GM19455 (cell line): ENCODE results near the gene ITPRID1.

Source experiments
- ATAC-seq: cut with Tn5 transposase; IDR thresholded peaks from one replicate; pipeline ENCODE4 v1.9.1; 2021; ENCODE audit not compliant: unreplicated experiment

ITPRID1 gene

DNA sequence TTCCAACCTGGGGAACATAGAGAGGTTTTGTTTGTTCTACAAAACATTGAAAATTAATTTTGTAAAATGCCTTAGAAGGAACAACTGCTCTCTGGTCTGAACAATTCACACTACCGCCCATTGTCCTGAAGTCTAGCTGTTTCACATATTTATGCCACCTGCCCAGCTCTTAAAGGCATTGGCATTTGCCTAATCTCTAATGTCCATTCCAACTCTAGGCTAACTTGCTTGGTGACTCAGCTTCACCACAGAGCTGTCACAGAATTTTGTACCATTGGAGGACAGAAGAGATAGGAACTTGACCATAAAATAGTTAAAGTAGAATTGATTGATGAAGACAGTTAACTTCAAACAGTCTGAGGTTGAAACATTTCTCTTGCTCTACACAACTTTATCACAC, 119.6 kb downstream of the ITPRID1 start:
- no peak for ATAC-seq

- no peak for ATAC-seq
These were observed 120.1 kb downstream of the ITPRID1 start for GRCh38 chr7:31633894-31634494.

- ATAC-seq, result no peak
These were observed 126.5 kb downstream of the ITPRID1 start for GRCh38 chr7:31640381-31640780.

GRCh38 chr7:31642681-31643115, 128.8 kb downstream of the ITPRID1 start:
- no peak for ATAC-seq

- ATAC-seq, result no peak
These were observed 133.1 kb downstream of the ITPRID1 start for GRCh38 chr7:31646942-31647341.

DNA sequence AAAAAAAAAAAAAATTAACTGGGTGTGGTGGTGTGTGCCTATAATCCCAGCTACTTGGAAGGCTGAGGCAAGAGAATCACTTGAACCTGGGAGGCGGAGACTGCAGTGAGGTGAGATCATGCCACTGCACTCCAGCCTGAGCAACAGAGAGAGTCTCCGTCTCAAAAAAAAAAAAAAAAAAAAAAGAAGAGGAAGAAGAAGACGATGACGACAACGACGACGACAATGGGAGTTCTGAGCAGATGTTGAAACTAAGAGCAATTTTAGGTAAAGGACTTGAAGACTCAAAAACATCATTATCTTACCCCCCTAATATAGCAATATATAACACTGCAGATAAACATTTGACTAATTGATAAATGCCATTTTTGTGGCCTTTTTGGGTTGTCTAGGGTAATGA, 133.6 kb downstream of the ITPRID1 start:
- ATAC-seq, result no peak

DNA sequence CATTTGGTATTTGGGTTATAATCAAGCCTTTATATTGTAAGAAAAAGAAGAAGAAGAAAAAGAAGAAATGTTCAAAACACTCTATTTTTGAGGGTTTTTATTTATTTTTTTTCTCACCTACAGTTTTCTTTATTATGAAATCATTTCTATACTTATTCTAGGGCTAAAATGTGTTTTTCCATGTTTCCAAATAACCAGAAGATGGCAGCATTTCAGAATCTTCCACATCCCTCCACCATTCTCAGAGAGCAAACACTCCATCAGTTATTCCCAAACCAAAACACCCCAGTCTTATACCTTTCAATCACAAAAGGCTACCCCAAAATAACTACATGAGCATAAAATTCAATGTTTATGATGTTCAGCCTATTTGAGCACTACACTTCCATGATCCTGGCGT, 134.4 kb downstream of the ITPRID1 start:
- ATAC-seq, result no peak

DNA sequence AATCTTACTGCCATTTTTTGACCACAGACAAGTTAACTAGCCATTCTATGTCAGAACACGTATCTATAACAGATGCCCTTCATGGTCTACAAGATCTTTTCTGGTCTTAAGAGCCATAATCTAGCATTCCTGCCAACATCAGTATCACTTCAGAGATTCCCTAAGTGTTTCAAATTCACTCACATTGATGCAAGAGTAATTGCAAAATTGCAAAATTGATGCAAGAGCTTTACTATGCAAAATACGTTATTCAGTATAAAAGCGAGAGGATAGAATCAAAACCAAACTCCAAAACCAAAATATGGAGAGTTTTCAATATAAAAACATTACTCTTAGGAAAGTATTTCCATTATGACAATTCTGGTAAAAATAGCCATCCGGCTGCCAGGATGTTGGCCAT, 135.0 kb downstream of the ITPRID1 start:
- ATAC-seq, result no peak

DNA sequence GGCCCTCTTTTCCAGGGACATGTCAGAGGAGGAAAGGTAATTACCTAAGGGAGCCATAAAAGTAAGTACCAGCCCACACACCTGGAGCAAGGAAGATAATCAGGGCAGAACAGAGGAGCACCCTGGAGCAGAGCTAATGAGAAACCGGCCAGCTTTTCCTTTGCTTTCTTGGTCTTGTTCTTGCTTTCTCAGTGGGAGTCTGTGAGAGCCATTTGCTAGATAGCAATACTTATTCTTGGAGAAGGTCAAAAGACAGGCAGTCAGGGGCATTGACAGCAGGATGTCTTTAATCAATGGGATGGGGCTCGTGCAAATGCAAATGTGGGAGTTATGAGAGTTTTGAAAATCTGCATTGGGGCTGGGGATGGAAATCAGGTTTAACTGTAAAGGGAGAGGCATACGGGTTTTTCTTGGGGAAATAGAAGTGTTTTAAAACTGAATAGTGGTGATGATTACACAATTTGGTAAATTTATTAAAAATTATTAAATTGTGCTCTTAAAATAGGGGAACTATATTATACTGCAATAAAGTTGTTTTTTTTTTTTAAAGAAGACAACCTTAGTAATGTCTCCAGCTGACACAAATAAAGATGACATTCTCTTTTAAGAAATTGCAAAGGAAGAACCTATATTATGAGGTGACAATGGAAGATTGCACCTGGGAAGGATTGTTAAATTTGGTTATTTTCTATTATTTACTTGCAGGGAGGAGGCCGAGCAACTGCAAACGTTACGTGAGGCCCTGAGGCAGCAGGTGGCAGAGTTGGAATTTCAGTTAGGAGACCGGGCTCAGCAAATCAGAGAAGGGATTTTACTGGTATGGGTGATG, 137.6 kb downstream of the ITPRID1 start:
- no peak for ATAC-seq

GRCh38 chr7:31652063-31652326, 138.1 kb downstream of the ITPRID1 start:
- ATAC-seq, result no peak

GRCh38 chr7:31663072-31663471, 149.2 kb downstream of the ITPRID1 start:
- ATAC-seq, result no peak

GRCh38 chr7:31664890-31665289, 151.0 kb downstream of the ITPRID1 start:
- no peak for ATAC-seq

GRCh38 chr7:31665546-31665945, 151.7 kb downstream of the ITPRID1 start:
- no peak for ATAC-seq

- ATAC-seq, result no peak
These were observed 155.6 kb downstream of the ITPRID1 start for GRCh38 chr7:31669461-31669860.

GRCh38 chr7:31679574-31680305, 165.8 kb downstream of the ITPRID1 start:
- no peak for ATAC-seq

DNA sequence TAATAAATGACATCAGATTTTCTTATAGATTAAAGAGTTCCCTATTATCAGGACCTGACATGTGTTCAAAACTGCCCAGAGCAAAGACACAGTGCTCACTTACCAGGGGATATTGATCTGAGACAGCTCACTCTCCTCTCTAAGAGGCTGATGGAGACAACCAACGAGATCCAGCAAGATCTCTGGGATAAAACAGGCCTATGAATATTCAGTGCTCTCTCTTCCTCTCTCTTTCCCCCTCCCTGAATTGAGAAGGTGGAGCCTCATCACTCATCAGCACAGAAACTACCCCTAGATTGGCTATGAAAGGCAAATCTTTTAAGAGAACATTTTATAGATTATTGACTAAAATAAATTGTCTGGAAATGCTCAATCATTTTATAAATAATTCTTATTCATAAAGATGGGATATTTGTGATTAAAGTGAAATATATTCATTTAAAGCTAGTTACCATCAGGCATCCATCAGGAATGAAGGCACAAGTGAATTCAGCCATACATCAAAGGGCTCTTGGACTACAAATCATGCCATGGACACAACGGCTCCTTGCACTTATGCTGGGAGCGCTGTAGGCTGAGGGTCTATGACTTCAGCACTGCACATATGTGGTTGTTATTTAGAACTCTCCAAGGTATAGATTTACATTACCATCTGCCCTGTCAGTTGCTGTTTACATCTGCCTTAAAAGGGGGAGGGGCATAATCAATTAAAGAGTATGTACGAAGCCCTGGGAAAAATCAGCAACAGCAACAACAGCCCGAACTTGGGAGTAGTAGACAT, 169.7 kb downstream of the ITPRID1 start:
- no peak for ATAC-seq

DNA sequence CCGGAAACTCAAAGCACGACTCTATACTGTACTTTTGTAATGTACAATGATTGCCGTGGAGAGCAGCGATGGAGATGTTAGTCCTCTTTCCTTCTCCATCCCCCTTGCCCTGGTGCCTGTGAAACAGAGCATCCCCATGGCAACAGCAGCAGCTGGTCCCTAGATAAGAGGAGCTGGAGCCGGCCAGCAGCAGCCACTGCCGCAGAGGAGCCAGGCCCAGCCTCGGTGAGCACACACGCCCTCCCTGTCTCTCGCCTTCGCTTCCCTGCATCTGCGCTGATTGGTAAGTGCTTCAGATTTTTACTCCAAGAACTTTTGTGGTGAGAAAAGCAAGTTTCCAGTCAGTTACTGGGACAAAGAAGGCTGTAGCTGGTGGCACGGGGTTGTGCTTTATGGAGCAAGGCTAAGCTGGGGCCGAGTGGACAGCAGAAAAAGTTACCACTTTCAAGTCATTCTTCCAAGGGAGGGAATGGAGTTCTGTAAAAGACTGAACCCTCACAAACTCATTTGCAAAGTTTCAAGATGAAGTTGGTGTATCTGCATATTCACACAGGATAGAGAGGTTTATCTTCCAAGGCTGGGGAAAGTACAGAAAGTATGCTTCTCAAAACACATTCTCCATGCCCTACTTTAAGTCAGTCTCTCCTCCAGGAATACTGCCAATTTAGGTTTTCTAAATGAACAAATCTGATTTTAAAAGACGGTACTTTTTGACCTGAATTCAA, 173.3 kb downstream of the ITPRID1 start, which contains the start of gene PPP1R17:
TSS of gene PPP1R17 (plus strand) at position 192 of the 725 bp plus-strand sequence. CDS start 5,227 bp downstream, outside the sequence.
- no peak for ATAC-seq

DNA sequence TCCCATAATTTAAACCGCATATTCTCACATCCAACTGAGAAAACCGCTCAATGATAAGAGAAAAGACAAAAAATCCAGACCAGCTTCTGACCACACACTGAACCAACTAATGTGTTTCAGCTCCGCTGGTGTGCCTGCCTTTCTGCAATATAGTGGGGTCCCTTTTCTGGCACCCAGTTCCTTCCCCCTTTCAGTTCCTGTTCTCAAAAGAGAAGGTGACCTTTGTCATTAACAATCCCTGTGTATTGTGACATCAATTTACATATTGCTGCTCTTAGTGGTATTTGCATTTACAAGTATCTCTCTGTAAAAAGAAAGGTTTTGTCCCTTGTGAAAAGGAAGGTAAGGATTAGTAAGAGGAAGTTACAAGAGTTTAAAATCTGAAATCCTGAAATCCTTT, 174.5 kb downstream of the ITPRID1 start:
- ATAC-seq, result peak; percentile 96

GRCh38 chr7:31688996-31689395, 175.1 kb downstream of the ITPRID1 start:
- no peak for ATAC-seq

- no peak for ATAC-seq
These were observed 177.0 kb downstream of the ITPRID1 start for GRCh38 chr7:31690935-31691334.

DNA sequence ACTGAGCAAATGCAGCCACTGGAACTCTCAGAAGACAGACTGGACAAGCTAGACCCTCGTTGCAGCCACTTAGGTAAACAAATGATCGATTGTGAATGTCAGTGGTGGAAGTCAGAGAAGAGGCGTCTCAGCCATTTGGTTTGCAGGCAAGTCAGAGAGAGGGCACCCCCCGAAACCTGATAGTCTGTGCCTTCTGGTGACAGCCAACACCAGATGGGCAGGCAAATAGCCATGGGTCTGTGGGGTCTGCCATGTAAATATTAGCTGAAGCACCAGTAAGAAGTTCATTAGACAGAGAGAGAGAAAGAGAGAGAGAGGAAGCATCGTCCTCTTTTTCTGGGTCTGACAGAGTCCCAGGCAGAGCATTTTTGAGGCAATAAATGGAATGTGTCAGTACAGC, 178.6 kb downstream of the ITPRID1 start:
- no peak for ATAC-seq
